IMR-90 (cell line): ENCODE measurements around the gene VLDLR. TPM values are rescaled to one million over a fixed set of nuclear protein-coding genes. Genes with fewer than 3 reads are reported as not detected.

Source experiments
- ATAC-seq: fragments of 200-7000 bp; cut with Tn5 transposase; 2 replicates; pipeline ENCODE4 v1.9.1; 2020; ENCODE audit warnings: low read depth, mild to moderate bottlenecking, moderate library complexity
- BruUV-seq: library from RNA; stranded (reverse); fragments of 400-500 nt; replicated peaks from 2 replicates; lab custom pipeline; 2021; lab: Mats Ljungman, UMichigan
- CTCF ChIA-PET: fragments of 300-600 bp; formaldehyde crosslinking; extraction: SDS; loops from one replicate; lab custom pipeline; 2021; ENCODE audit warnings: antibody characterized with exemption; lab: Yijun Ruan, JAX
- POLR2A ChIA-PET: fragments of 300-600 bp; sonication (Branson Sonifier 250); formaldehyde crosslinking; loops from one replicate; lab custom pipeline; 2022; ENCODE audit warnings: antibody characterized with exemption; ENCODE audit not compliant: unreplicated experiment; lab: Charles Lee
- DNase-seq: peaks from one replicate; pipeline ENCODE4 v3.0.0; 2013
- H2AFZ ChIP-seq: replicated peaks from 2 replicates; pipeline ENCODE3; 2013; ENCODE audit warnings: low read length, mild to moderate bottlenecking; ENCODE audit not compliant: poor library complexity
- H2AK5ac ChIP-seq: 2 replicates; pipeline ENCODE4 v1.6.1; 2013; ENCODE audit warnings: low read depth, low read length, inconsistent platforms
- H2AK9ac ChIP-seq: replicated peaks from 2 replicates; pipeline ENCODE3; 2013; ENCODE audit warnings: mild to moderate bottlenecking, low read depth, low read length, moderate library complexity; ENCODE audit not compliant: poor library complexity
- H2BK120ac ChIP-seq: 2 replicates; pipeline ENCODE4 v1.6.1; 2013; ENCODE audit warnings: low read depth, low read length, inconsistent platforms
- H2BK15ac ChIP-seq: 3 replicates; pipeline ENCODE4 v1.6.1; 2013; ENCODE audit warnings: low read depth, low read length, inconsistent platforms
- H2BK20ac ChIP-seq: 2 replicates; pipeline ENCODE4 v1.6.1; 2013; ENCODE audit warnings: low read depth, mild to moderate bottlenecking, inconsistent platforms, low read length, moderate library complexity
- H2BK5ac ChIP-seq: 2 replicates; pipeline ENCODE4 v1.6.1; 2013; ENCODE audit warnings: mild to moderate bottlenecking, low read depth, low read length, inconsistent platforms; ENCODE audit not compliant: poor library complexity, severe bottlenecking
- H3K14ac ChIP-seq: replicated peaks from 2 replicates; pipeline ENCODE4 v1.6.1; 2013; ENCODE audit warnings: low read depth, low read length, inconsistent platforms
- H3K18ac ChIP-seq: 2 replicates; pipeline ENCODE4 v1.6.1; 2013; ENCODE audit warnings: low read depth, low read length, control low read depth
- H3K23ac ChIP-seq: 2 replicates; pipeline ENCODE4 v1.6.1; 2013; ENCODE audit warnings: low read depth, low read length, inconsistent platforms
- H3K27ac ChIP-seq: 2 replicates; pipeline ENCODE4 v1.5.1; 2013; ENCODE audit warnings: mild to moderate bottlenecking, control low read depth, low read length; ENCODE audit not compliant: insufficient read depth
- H3K27me3 ChIP-seq: 2 replicates; pipeline ENCODE4 v1.6.1; 2013; ENCODE audit warnings: low read length; ENCODE audit not compliant: control insufficient read depth, insufficient read depth
- H3K36me3 ChIP-seq: 2 replicates; pipeline ENCODE4 v1.6.1; 2013; ENCODE audit warnings: low read length, mixed read lengths; ENCODE audit not compliant: control insufficient read depth, insufficient read depth
- H3K4ac ChIP-seq: 2 replicates; pipeline ENCODE4 v1.6.1; 2013; ENCODE audit warnings: low read depth, low read length, inconsistent platforms
- H3K4me1 ChIP-seq: 2 replicates; pipeline ENCODE4 v1.6.1; 2013; ENCODE audit warnings: low read length, mixed read lengths; ENCODE audit not compliant: control insufficient read depth, insufficient read depth
- H3K4me2 ChIP-seq: 2 replicates; pipeline ENCODE4 v1.6.1; 2013; ENCODE audit warnings: low read depth, mild to moderate bottlenecking, control low read depth, low read length, moderate library complexity
- H3K4me3 ChIP-seq: 2 replicates; pipeline ENCODE4 v1.5.1; 2013; ENCODE audit warnings: low read depth, mild to moderate bottlenecking, control low read depth, low read length, moderate library complexity; ENCODE audit not compliant: insufficient read depth
- H3K56ac ChIP-seq: 2 replicates; pipeline ENCODE4 v1.6.1; 2013; ENCODE audit warnings: low read length, inconsistent platforms; ENCODE audit not compliant: insufficient read depth; ENCODE audit errors: extremely low read depth
- H3K79me1 ChIP-seq, 2 experiments: 2 replicates each; pipeline ENCODE4 v1.6.1; 2013; ENCODE audit warnings: low read length in 2 of 2, inconsistent platforms in 1 of 2, low read depth in 1 of 2
- H3K9ac ChIP-seq: 2 replicates; pipeline ENCODE4 v1.6.1; 2013; ENCODE audit warnings: low read depth, low read length, control low read depth
- H3K9me1 ChIP-seq: 2 replicates; pipeline ENCODE4 v1.6.1; 2013; ENCODE audit warnings: low read length, inconsistent platforms; ENCODE audit not compliant: insufficient read depth
- H3K9me3 ChIP-seq: 2 replicates; pipeline ENCODE4 v1.6.1; 2013; ENCODE audit warnings: low read length; ENCODE audit not compliant: control insufficient read depth, insufficient read depth
- H4K20me1 ChIP-seq: 2 replicates; pipeline ENCODE4 v1.6.1; 2013; ENCODE audit warnings: low read length, inconsistent platforms; ENCODE audit not compliant: insufficient read depth
- H4K5ac ChIP-seq: 2 replicates; pipeline ENCODE4 v1.6.1; 2013; ENCODE audit warnings: mild to moderate bottlenecking, low read depth, low read length, control low read depth
- H4K8ac ChIP-seq, 2 experiments: 2 replicates each; pipeline ENCODE4 v1.6.1; 2013; ENCODE audit warnings: low read depth in 2 of 2, low read length in 2 of 2, control low read depth in 1 of 2, inconsistent platforms in 1 of 2
- H4K91ac ChIP-seq: 2 replicates; pipeline ENCODE4 v1.6.1; 2013; ENCODE audit warnings: low read depth, low read length, inconsistent platforms; ENCODE audit not compliant: insufficient read depth
- CHD1 ChIP-seq: IDR thresholded peaks from 2 replicates; pipeline ENCODE4 v1.6.1; 2012; ENCODE audit warnings: low read depth, low read length, improper control_type of control experiment
- ELK1 ChIP-seq: fragments of 150-350 bp; IDR thresholded peaks from 2 replicates; pipeline ENCODE4 v1.6.1; 2016; ENCODE audit warnings: low read depth, mild to moderate bottlenecking, low read length, moderate library complexity, borderline replicate concordance
- FOS ChIP-seq: fragments of 150-350 bp; IDR thresholded peaks from 2 replicates; pipeline ENCODE4 v1.6.1; 2016; ENCODE audit warnings: low read depth, low read length
- MAFK ChIP-seq: IDR thresholded peaks from 2 replicates; pipeline ENCODE4 v1.6.1; 2012; ENCODE audit warnings: low read depth, low read length, improper control_type of control experiment
- RAD21 ChIP-seq: IDR thresholded peaks from 2 replicates; pipeline ENCODE4 v1.6.1; 2012; ENCODE audit warnings: low read length, improper control_type of control experiment
- RFX5 ChIP-seq: IDR thresholded peaks from 2 replicates; pipeline ENCODE4 v1.8.0; 2012; ENCODE audit warnings: low read depth, mild to moderate bottlenecking, low read length, moderate library complexity
- SMC3 ChIP-seq: fragments of 150-350 bp; IDR thresholded peaks from 2 replicates; pipeline ENCODE4 v1.6.1; 2016; ENCODE audit warnings: low read depth, mild to moderate bottlenecking, antibody characterized with exemption, low read length, moderate library complexity
- USF2 ChIP-seq: fragments of 150-350 bp; IDR thresholded peaks from 2 replicates; pipeline ENCODE4 v1.6.1; 2017; ENCODE audit warnings: mild to moderate bottlenecking, antibody characterized with exemption, low read length, low read depth
- WGBS, 2 experiments: methylation state at CpG; one replicate each; pipeline versions ENCODE4 v1.1.5 to v1.1.7; 2013; ENCODE audit warnings: missing lambda C conversion rate in 2 of 2; ENCODE audit not compliant: insufficient read length in 1 of 2; ENCODE audit errors: extremely low coverage in 2 of 2; 5-methylcytosine and 5-hydroxymethylcytosine counted together
- dilution Hi-C: fragments of 300-500 bp; cut with HindIII; formaldehyde crosslinking; loops from one replicate; pipeline ENCODE4 v1.14.3; 2018; ENCODE audit warnings: low sequenced_read_pairs; ENCODE audit not compliant: unreplicated experiment
- in situ Hi-C: fragments of 300-500 bp; cut with MboI; formaldehyde crosslinking; loops from 3 replicates; pipeline ENCODE4 v1.14.3; 2019; ENCODE audit warnings: low sequenced_read_pairs, inconsistent platforms, mixed read lengths
- intact Hi-C: fragments of 100-400 bp; cut with micrococcal nuclease; formaldehyde crosslinking; loops from 2 replicates; pipeline ENCODE4 v1.10.0; 2022
- polyA plus RNA-seq, 3 experiments: library from polyadenylated mRNA; depleted of rRNA; stranded (reverse); fragments of >200 nt; gene quantifications; 2 replicates each; pipeline ENCODE4 v1.2.3, GENCODE V29; 2012; ENCODE audit warnings: low replicate concordance in 1 of 3
- total RNA-seq: library from RNA; depleted of rRNA; stranded (reverse); fragments of >200 nt; gene quantifications from 2 replicates; pipeline ENCODE4 v1.2.3, GENCODE V29; 2012

VLDLR gene
- total and polyA plus RNA-seq, 2 of the 4 experiments (the other 2 are of a cell fraction) = 9.0 to 10.2 TPM

GRCh38 chr9:2673161-2673560 is 51.6 kb downstream of the VLDLR start:
- H3K18ac ChIP-seq = no peak overlapping the region
- ChIA-PET CTCF (no interaction called here), POLR2A (no interaction called here)
- no CpG with 5 or more reads among the region's 3 CpGs for WGBS, 2 experiments
- H2AK9ac ChIP-seq = no peak overlapping the region
- dilution Hi-C loops = no loop called here
- no peak overlapping the region for H3K27ac ChIP-seq
- H2BK5ac ChIP-seq = no peak overlapping the region
- no peak overlapping the region for H2BK120ac ChIP-seq
- no peak overlapping the region for H3K14ac ChIP-seq
- no peak overlapping the region for H4K91ac ChIP-seq
- intact Hi-C loops = no loop called here
- H3K23ac ChIP-seq = no peak overlapping the region
- no peaks in the 10 kb centered on the region for H3K9me3 ChIP-seq
- DNase-seq = no peak
- H3K4ac ChIP-seq = no peak overlapping the region
- H3K4me1 ChIP-seq = no peaks in the 10 kb centered on the region
- H3K9ac ChIP-seq = no peak overlapping the region
- H3K4me2 ChIP-seq = no peak overlapping the region
- no peak overlapping the region for H2AFZ ChIP-seq
- H3K9me1 ChIP-seq = no peaks in the 10 kb centered on the region
- H2BK15ac ChIP-seq = no peak overlapping the region
- no peak overlapping the region for H2BK20ac ChIP-seq
- no peaks in the 10 kb centered on the region for H3K36me3 ChIP-seq
- no peak overlapping the region for H3K56ac ChIP-seq
- H4K20me1 ChIP-seq = no peaks in the 10 kb centered on the region
- TF ChIP-seq MAFK (no peak), FOS (no peak), CHD1 (no peak), SMC3 (no peak), RAD21 (no peak), USF2 (no peak), ELK1 (no peak), RFX5 (no peak)
- no TSS peak for BruUV-seq
- no peak overlapping the region for H4K5ac ChIP-seq
- no peak overlapping the region for H3K4me3 ChIP-seq
- no peak overlapping the region for H4K8ac ChIP-seq
- no peaks in the 10 kb centered on the region for H3K79me1 ChIP-seq
- ATAC-seq = no peak
- no peak overlapping the region for H2AK5ac ChIP-seq
- in situ Hi-C loops = no loop called here
- H3K27me3 ChIP-seq = no peaks in the 10 kb centered on the region
